Measurements from ENCODE around the gene FAM237A.

GRCh38 chr2:206698811-206699210, 56.5 kb downstream of the FAM237A start:
- TF ChIP-seq POLR2A (IDR thresholded peaks at IDR 0.05; ENCODE audit: low read length) (no peak), GATA1 (IDR thresholded peaks at IDR 0.05; ENCODE audit: low read depth, low read length) (no peak)
